Activated naive CD4-positive, alpha-beta T cell treated with anti-CD3 and anti-CD28 coated beads for 36 hours (primary cell): ENCODE results near the gene COL24A1. TPM values are rescaled to one million over a fixed set of nuclear protein-coding genes. Genes with fewer than 3 reads are reported as not detected.
A peak's percentile ranks its signal among the peaks of the same experiment; 100 is the strongest.
"Not testable (repeated sequence)": the region's sequence is repeated elsewhere in the genome, so short reads cannot be mapped to it uniquely, and the experiment has no call there.

Experiments used
- CTCF ChIA-PET: fragments of 350-600 bp; sonication (Branson Sonifier 250); formaldehyde crosslinking; loops from one replicate; lab custom pipeline; 2021; ENCODE audit warnings: antibody characterized with exemption; lab: Charles Lee
- DNase-seq: peaks from one replicate; pipeline ENCODE4 v3.0.0-alpha.2; 2020
- H3K27ac Mint-ChIP-seq: one replicate; pipeline ENCODE4 v1.8.0; 2021; ENCODE audit warnings: mild to moderate bottlenecking, mixed read lengths
- H3K27me3 Mint-ChIP-seq: one replicate; pipeline ENCODE4 v1.8.0; 2021; ENCODE audit warnings: low read depth, mixed read lengths
- H3K36me3 Mint-ChIP-seq: one replicate; pipeline ENCODE4 v1.8.0; 2021; ENCODE audit warnings: low read depth, mixed read lengths
- H3K4me1 Mint-ChIP-seq: one replicate; pipeline ENCODE4 v1.8.0; 2021; ENCODE audit warnings: low read depth, mixed read lengths
- H3K4me3 Mint-ChIP-seq: one replicate; pipeline ENCODE4 v1.8.0; 2021; ENCODE audit warnings: mild to moderate bottlenecking, moderate library complexity, mixed read lengths
- H3K9me3 Mint-ChIP-seq: one replicate; pipeline ENCODE4 v1.8.0; 2021; ENCODE audit warnings: mixed read lengths
- intact Hi-C: fragments of 100-400 bp; cut with micrococcal nuclease; formaldehyde crosslinking; loops from one replicate; pipeline ENCODE4 v1.15.1; 2023
- total RNA-seq, 2 experiments: library from RNA; stranded (reverse); gene quantifications; one replicate each; pipeline ENCODE4 v1.2.3, GENCODE V29; 2021

COL24A1 gene
- total RNA-seq, 2 experiments from 2014 or later = not detected

DNA sequence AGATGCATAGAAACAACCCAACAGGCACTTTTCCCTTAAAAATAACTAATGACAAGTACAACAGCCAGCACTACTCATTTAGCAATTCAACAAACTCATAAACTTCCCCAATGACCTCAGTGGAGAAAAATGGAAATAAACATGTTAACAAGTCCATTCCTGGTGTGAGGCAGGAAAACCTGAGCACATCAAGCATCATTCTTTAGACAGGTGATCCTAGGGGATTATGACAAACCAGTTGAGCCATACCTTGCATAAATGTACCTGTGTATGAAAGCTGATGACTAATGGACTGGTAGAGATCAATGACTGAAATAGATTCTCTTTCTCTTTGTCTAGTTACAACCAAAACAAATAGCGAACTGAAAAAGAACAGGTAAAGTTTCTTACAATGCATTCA, 7.0 kb downstream of the COL24A1 start:
- CTCF ChIA-PET = no interaction called here
- peaks cover 1% of the 10 kb centered on the region for H3K9me3 Mint-ChIP-seq

DNA sequence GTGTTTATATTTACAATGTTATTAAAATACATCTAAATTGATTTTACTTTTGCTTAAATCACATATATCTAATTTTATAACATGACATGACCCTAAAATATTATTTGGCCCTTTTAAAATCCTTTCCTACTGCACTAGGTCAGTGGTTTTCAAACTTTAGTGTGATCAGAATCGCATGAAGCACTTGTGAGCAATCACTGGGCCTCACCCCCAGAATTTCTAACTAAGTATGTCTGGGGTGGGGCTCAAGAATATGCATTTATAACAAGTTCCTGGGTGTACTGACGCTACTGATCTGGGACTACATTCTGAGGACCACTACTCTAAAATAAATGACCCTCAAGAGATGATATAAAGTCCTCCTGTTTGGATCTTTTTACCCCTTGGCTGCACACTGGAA, 8.8 kb downstream of the COL24A1 start:
- no peak for DNase-seq
- H3K4me3 Mint-ChIP-seq = no peak overlapping the region
- H3K9me3 Mint-ChIP-seq = peaks cover 1% of the 10 kb centered on the region
- H3K27ac Mint-ChIP-seq = no peak overlapping the region
- H3K36me3 Mint-ChIP-seq = no peaks in the 10 kb centered on the region
- intact Hi-C loops = no loop called here
- CTCF ChIA-PET = no interaction called here
- H3K4me1 Mint-ChIP-seq = no peaks in the 10 kb centered on the region
- no peaks in the 10 kb centered on the region for H3K27me3 Mint-ChIP-seq

More for the DNA sequence above, 7.0 kb downstream of the COL24A1 start:
- no peak overlapping the region for H3K27ac Mint-ChIP-seq
- no peak overlapping the region for H3K4me3 Mint-ChIP-seq
- H3K36me3 Mint-ChIP-seq = no peaks in the 10 kb centered on the region
- peaks cover 8% of the 10 kb centered on the region for H3K27me3 Mint-ChIP-seq
- DNase-seq = no peak
- H3K4me1 Mint-ChIP-seq = no peaks in the 10 kb centered on the region
- intact Hi-C loops = no loop called here

DNA sequence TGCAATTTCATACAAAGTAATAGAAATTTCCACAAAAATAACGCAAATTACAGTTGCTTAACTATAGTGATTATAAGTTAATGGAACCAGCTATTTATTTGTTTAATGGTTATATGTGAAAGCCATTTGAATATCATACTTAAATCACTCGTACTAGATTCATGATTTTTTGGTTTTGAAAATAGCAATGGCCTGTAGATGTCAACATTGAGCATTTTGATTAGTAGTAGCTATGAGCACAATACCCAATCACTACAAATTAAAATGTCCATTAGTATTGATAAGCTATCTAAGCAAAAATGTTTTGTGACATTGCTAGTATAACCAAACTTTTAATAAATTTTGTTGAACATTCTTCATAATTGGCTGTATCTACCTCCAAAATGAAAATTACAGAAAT, 10.0 kb downstream of the COL24A1 start:
- Mint-ChIP-seq H3K27ac (no peak overlapping the region), H3K4me3 (no peak overlapping the region), H3K36me3 (no peaks in the 10 kb centered on the region), H3K4me1 (no peaks in the 10 kb centered on the region), H3K27me3 (no peaks in the 10 kb centered on the region), H3K9me3 (peaks cover 1% of the 10 kb centered on the region)
- CTCF ChIA-PET = no interaction called here
- no peak for DNase-seq
- intact Hi-C loops = no loop called here

DNA sequence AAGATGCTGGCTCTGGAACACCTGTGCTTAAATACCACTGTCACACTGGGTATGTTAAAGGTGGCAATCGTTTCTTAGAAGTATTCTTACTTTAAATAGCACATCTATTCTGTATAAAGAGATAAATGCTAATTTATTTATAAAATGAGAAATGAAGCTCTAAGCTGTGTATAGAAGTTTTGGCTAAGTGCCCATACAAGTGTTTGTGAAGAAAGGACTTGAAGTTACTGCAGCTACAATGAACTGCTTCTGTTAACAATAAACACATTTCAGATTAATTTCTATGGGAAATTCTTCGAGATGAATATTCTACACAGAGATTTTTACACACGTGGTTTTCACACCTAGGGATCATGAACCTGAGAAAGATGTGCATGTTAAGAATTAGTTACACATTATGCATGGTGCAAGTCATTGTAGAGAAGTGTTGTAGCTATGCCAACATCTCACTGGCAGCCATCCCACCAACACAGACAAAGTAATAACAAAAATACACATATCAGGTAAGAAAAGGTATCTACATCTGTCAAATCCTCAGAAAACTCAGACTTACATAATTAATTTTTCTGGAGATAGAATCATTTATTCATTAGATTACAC, 16.2 kb downstream of the COL24A1 start:
- no peak for DNase-seq
- no peaks in the 10 kb centered on the region for H3K36me3 Mint-ChIP-seq
- CTCF ChIA-PET = no interaction called here
- no peaks in the 10 kb centered on the region for H3K4me1 Mint-ChIP-seq
- H3K27ac Mint-ChIP-seq = no peak overlapping the region
- intact Hi-C loops = no loop called here
- no peaks in the 10 kb centered on the region for H3K9me3 Mint-ChIP-seq
- H3K4me3 Mint-ChIP-seq = no peak overlapping the region
- H3K27me3 Mint-ChIP-seq = peaks cover 3% of the 10 kb centered on the region

DNA sequence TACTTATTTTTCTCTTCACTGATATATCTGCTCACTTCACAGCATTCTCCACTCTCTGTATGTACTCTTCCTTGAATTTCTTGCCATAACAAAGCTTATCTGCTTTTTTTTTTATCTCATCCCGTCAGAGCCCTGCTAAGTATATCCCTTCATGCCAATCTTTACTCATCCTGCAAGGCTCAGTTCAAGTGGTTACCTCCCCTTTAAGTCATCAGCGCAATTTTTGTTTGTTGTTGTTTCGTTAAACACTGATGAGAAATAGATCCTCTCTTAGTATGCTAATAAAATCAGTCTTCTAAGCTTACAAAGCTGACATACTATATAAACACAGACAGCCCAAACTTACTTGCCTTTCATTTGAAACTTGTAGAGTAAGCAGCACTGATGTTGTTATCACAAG, 17.8 kb downstream of the COL24A1 start:
- Mint-ChIP-seq H3K4me3 (no peak overlapping the region), H3K27me3 (peaks cover 3% of the 10 kb centered on the region), H3K36me3 (no peaks in the 10 kb centered on the region), H3K4me1 (no peaks in the 10 kb centered on the region), H3K27ac (no peak overlapping the region), H3K9me3 (no peaks in the 10 kb centered on the region)
- no peak for DNase-seq
- intact Hi-C loops = no loop called here
- CTCF ChIA-PET = no interaction called here

DNA sequence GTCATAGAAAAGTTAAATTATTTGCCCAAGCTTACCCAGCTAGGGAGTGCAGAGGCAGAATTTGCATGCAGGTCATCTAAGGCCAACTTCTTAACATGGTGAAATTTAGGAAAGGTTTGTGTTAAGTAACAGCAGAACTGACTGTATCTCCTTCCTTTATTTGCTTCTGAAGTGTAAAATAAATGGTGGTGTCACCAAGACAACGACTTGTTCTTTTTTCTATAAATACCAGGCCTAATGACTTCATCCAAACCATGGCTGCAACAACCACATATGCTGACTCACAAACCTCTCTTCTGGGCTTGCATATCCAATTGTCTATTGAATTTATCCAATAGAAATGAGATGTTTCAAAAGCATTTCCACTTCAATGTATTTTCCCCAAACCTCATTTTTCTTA, 19.1 kb downstream of the COL24A1 start:
- Mint-ChIP-seq H3K4me3 (no peak overlapping the region), H3K4me1 (no peaks in the 10 kb centered on the region), H3K27ac (no peak overlapping the region), H3K9me3 (peaks cover 2% of the 10 kb centered on the region), H3K36me3 (no peaks in the 10 kb centered on the region), H3K27me3 (peaks cover 3% of the 10 kb centered on the region)
- DNase-seq = no peak
- CTCF ChIA-PET = no interaction called here
- intact Hi-C loops = no loop called here

DNA sequence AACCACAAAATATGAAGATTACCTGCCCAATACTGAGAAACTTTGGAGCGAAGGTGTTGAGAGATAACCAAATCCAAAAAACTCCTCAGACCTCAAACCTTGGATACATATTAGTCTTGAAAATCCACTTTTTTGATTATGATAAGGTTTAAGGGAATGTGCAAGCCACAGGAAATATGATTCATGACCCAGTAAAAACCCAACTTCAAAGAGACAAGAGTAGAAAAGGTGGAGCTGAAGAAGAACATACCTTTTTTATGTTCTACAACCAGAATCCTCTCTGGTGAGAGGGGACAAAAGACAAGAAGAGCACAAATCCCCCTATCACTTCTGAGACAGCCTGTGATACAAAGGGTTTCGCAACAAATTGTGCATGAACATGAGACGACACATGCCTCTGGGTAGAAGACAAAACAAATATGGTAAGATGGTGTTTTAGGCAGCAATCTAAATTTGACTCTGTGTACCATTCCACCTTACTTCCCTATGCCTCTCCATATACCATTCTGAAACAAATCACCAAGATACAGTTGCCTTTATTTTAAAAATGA, 37.3 kb downstream of the COL24A1 start:
- no peak overlapping the region for H3K4me3 Mint-ChIP-seq
- intact Hi-C loops = no loop called here
- CTCF ChIA-PET = no interaction called here
- no peaks in the 10 kb centered on the region for H3K36me3 Mint-ChIP-seq
- H3K27me3 Mint-ChIP-seq = peaks cover under 1% of the 10 kb centered on the region
- peaks cover 2% of the 10 kb centered on the region for H3K4me1 Mint-ChIP-seq
- H3K27ac Mint-ChIP-seq = peak overlapping the region; percentile 32
- peaks cover 2% of the 10 kb centered on the region for H3K9me3 Mint-ChIP-seq
- no peak for DNase-seq

DNA sequence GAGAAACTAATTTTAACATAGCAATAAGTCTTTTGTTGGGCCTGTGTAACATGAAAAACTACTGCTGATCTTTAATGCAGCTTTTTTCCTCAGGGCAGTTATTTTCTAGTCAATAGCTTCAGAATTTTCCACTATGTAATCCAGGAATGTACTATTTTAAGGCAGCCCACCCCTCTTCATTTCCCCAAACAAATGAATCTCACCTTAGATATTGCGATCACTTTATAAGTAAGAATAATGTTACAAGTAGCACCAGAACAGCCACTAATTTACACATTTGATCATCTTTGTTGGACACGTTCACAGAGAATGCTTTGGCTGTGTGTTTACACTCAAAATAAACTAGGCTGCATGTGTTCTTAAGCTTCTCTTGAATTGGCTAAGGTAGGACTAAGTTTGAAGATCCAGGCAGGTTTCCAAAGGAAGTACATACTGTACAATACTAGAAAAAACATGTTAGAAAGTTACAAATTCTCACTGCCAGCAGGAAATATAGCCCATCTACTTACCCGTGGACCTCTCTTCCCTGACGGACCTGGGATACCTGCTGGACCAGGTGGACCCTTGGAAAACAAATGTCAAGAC, 41.7 kb downstream of the COL24A1 start:
- no peak overlapping the region for H3K27ac Mint-ChIP-seq
- CTCF ChIA-PET = no interaction called here
- H3K9me3 Mint-ChIP-seq = no peaks in the 10 kb centered on the region
- peaks cover 2% of the 10 kb centered on the region for H3K27me3 Mint-ChIP-seq
- peaks cover 2% of the 10 kb centered on the region for H3K4me1 Mint-ChIP-seq
- H3K4me3 Mint-ChIP-seq = no peak overlapping the region
- intact Hi-C loops = no loop called here
- no peaks in the 10 kb centered on the region for H3K36me3 Mint-ChIP-seq
- DNase-seq = no peak

DNA sequence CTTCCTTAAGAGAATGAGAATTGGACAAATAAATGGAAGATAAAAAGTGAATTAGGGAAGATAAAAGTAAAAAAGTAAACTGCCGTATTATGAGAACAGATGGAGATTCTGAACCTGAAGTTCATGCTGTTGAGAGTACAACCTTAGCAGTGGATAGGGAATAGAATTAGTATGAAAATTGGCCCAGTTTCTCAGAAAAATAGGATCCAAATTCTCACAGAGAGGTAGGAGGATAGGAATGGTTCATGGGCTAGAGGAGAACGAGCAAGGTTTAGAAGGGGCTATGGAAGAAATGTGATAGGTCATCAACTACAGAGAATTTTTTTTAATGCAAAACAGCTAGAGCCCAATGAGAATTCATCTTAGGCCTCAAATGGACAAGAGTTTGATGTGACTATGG, 42.3 kb downstream of the COL24A1 start:
- CTCF ChIA-PET = no interaction called here

DNA sequence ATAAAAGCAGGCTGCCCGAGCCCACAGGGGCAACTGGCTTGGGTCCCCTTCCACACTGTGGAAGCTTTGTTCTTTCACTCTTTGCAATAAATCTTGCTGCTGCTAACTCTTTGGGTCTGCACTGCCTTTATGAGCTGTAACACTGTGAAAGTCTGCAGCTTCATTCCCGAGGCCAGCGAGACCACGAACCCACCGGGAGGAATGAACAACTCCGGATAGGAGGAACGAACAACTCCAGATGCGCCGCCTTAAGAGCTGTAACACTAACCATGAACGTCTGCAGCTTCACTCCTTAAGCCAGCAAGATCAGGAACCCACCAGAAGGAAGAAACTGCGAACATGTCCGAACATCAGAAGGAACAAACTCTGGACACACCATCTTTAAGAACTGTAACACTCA, 45.0 kb downstream of the COL24A1 start:
- intact Hi-C loops, H3K4me3 Mint-ChIP-seq, DNase-seq, CTCF ChIA-PET, H3K9me3 Mint-ChIP-seq, H3K36me3 Mint-ChIP-seq, H3K4me1 Mint-ChIP-seq, H3K27ac Mint-ChIP-seq, H3K27me3 Mint-ChIP-seq: not testable (repeated sequence)

More for the DNA sequence above, 42.3 kb downstream of the COL24A1 start:
- Mint-ChIP-seq H3K27ac (no peak overlapping the region), H3K36me3 (no peaks in the 10 kb centered on the region), H3K4me3 (no peak overlapping the region), H3K27me3 (peaks cover 2% of the 10 kb centered on the region), H3K4me1 (peaks cover 2% of the 10 kb centered on the region), H3K9me3 (no peaks in the 10 kb centered on the region)
- no peak for DNase-seq
- intact Hi-C loops = no loop called here

DNA sequence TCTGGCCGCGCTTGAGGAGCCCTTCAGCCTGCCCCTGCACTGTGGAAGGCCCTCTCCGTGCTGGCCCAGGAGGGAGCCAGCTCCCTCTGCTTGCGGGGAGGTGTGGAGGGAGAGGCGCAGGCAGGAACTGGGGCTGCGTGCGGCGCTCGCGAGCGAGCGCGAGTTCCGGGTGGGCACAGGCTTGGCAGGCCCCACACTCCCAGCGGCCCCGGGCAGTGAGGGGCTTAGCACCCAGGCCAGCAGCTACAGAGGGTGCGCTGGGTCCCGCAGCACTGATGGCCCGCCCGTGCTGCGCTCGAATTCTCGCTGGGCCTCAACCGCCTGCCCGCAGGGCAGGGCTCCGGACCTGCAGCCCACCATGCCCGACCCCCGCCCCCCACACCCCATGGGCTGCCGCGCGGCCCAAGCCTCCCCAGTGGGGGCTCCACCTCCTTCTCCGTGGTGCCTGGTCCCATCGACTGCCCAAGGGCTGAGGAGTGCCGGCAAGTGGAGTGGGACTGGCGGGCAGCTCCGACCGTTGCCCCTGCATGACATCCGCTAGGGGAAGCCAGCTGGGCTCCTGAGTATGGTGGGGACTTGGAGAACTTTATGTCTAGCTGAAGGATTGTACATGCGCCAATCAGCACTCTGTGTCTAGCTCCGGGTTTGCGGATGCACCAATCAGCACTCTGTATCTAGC, 46.0 kb downstream of the COL24A1 start:
- H3K4me1 Mint-ChIP-seq = no peaks in the 10 kb centered on the region
- peaks cover 3% of the 10 kb centered on the region for H3K27me3 Mint-ChIP-seq
- CTCF ChIA-PET = no interaction called here
- no peaks in the 10 kb centered on the region for H3K9me3 Mint-ChIP-seq
- no peak for DNase-seq
- intact Hi-C loops = no loop called here
- no peak overlapping the region for H3K27ac Mint-ChIP-seq
- no peaks in the 10 kb centered on the region for H3K36me3 Mint-ChIP-seq
- H3K4me3 Mint-ChIP-seq = no peak overlapping the region

DNA sequence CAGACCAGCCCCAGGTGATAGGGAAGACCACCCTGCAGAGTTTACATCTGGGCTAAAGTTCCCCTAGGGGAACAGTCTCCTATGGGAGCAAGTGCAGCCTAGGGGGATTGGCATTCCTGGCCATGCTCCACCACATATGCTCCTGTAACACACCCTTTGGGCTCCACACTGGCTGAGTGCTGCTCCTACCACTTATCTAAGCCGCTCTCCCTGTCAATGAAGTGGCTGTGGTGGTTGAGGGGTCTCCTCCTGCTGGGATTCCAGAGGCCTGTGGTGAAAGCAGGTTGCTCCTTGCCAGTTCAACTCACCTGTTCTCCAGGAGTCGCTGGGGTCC, 51.1 kb downstream of the COL24A1 start:
- intact Hi-C loops = no loop called here
- DNase-seq = no peak
- H3K27me3 Mint-ChIP-seq = peaks cover 2% of the 10 kb centered on the region
- no peak overlapping the region for H3K27ac Mint-ChIP-seq
- H3K9me3 Mint-ChIP-seq = no peaks in the 10 kb centered on the region
- H3K36me3 Mint-ChIP-seq = no peaks in the 10 kb centered on the region
- no peak overlapping the region for H3K4me3 Mint-ChIP-seq
- no peaks in the 10 kb centered on the region for H3K4me1 Mint-ChIP-seq
- CTCF ChIA-PET = no interaction called here
